ACHN (cell line): Measurements from ENCODE around the gene AIFM3.
"Not testable (repeated sequence)": the region's sequence is repeated elsewhere in the genome, so short reads cannot be mapped to it uniquely, and the experiment has no call there.

ENCODE experiments used
- DNase-seq: peaks from one replicate; pipeline ENCODE4 v3.0.0-alpha.2; 2015
- in situ Hi-C: cut with HindIII; loops from 2 replicates; pipeline ENCODE4 v1.10.0; 2017; ENCODE audit warnings: low sequenced_read_pairs, low pct_ligation_motif_present, low pct_unique_long_range_greater_than_20kb

Gene AIFM3

GRCh38 chr22:20968281-20968977, 1.4 kb downstream of the AIFM3 start:
- in situ Hi-C loops: no loop called here
- no peak for DNase-seq

DNA sequence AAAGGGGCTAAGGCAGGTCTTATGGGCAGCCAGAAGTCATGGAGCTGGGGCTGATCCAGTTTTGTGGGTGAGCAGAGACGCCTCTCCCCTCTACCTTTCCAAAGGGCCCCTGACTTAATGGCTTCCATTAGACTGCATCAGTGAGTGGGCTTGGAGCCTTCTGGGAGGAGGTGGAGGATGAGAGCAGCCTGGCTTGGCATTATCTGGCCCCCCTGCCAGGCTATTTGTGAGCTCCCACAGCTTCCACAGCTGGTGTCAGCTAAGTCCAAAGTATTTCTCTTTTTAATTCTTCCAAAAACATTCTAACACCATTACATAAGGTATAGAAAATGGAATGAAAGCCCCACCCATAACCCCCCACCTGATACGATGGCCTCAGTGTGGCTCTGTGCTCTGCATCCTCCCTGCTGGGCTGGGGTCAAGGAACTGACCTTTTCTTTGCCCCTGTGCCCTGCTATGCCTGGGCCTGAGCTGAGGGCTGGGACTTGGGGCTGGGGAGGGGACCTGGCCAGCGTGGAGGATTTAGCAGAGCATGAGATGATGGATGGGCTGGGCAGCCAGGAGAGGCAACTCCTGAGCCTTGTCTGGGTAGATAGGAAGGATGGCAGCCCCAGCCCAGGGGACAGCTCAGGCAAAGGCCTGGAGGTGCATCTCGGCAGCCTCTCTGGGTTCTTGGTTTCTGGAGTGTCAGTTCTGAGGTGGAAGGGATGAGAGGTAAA, 4.0 kb downstream of the AIFM3 start:
- no peak for DNase-seq
- in situ Hi-C loops: no loop called here

DNA sequence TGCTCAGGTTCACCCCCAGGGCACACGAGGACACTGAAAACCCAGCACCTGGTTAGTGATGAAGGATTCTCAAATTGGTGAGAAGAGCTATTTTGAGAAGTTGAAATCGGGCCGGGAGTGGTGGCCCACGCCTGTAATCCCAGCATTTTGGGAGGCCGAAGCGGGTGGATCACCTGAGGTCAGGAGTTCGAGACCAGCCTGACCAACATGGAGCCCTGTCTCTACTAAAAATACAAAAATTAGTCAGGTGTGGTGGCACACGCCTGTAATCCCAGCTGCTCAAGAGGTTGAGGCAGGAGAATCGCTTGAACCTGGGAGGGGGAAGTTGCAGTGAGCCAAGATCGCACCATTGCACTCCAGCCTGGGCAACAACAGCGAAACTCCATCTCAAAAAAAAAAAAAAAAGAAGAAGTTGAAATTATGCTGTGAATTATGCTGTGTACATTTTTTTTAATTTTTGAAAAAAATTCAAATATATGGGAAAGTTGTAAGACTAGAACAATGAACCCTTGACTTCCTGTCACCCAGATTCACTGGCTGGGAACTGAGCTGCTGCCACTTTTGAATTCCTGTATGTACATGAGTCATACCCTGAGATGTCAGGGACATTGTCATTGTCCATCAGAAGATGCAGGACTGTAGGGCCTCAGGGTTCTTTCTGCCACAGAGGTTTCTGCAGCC, 5.1 kb downstream of the AIFM3 start:
- in situ Hi-C loops, DNase-seq: not testable (repeated sequence)

- no peak for DNase-seq
- in situ Hi-C loops: no loop called here
Measured at GRCh38 chr22:20972933-20973577, 6.0 kb downstream of the AIFM3 start.

DNA sequence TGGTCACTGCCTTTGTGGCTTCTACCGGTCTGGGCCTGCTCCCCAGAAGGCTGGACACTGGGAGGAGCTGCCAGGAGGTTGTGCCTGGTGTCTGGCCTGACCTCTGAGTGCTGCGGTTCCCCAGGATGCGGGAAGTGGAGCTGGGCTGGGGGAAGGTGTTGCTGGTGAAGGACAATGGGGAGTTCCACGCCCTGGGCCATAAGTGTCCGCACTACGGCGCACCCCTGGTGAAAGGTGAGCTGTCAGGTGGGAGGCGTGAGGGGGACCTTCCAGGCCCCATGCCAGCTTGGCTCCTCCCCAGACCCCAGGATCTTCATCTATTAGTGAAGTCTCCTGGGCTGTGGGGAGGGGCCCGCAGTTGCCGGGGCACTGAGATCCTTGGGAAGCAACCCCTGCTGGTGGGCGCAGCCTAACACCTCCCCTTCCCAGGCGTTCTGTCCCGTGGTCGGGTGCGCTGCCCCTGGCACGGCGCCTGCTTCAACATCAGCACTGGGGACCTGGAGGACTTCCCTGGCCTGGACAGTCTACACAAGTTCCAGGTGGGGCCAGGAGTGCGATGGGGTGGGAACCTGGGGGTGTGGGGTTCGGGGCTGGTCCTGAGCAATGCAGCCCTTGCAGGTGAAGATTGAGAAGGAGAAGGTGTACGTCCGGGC, 6.7 kb downstream of the AIFM3 start:
- in situ Hi-C loops: no loop called here
- DNase-seq: no peak

DNA sequence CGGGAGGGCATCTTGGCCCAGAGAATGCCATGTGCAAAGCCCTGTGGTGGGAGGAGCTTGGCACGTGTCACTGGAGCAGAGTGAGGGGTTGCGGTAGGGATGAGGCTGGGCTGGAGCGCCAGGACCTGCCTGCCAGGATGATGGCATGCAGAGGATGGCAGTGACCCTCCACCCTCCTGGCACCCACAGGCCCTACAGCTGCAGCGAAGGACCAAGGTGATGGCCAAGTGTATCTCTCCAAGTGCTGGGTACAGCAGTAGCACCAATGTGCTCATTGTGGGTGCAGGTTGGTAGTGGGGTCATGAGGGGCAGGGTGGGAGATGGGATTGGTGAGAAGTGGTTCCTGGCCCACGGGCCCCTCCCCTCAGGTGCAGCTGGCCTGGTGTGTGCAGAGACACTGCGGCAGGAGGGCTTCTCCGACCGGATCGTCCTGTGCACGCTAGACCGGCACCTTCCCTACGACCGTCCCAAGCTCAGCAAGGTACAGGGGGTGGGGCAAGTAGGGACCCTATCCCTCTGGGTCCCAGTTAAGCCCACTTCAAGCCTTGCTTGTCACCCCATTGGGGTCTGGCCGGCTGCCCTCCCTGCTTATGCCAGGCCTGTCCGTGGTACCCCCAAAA, 7.4 kb downstream of the AIFM3 start:
- in situ Hi-C loops: no loop called here
- DNase-seq: no peak

- in situ Hi-C loops: no loop called here
- no peak for DNase-seq
Measured at GRCh38 chr22:20975541-20976290, 8.7 kb downstream of the AIFM3 start.

DNA sequence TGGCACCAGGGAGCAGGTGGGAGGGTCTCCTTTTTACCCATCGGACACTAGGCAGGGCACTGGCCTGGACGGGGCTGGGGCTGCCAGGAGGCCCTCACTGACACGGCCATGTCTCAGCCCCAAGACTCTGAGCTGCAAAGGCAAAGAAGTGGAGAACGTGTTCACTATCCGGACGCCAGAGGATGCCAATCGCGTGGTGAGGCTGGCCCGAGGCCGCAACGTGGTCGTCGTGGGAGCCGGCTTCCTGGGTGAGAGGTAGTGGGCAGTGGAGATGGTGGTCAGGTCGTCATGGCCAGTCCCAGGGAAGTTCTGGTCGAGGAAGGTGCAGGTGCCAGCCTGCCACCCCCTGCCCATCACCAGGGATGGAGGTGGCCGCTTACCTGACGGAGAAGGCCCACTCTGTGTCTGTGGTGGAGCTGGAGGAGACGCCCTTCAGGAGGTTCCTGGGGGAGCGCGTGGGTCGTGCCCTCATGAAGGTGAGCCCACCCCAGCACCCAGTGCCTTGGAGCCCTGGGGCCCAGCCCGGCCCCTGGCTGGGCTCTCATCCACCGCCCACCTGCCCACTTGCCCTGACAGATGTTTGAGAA, 9.3 kb downstream of the AIFM3 start:
- DNase-seq: no peak
- in situ Hi-C loops: no loop called here

DNA sequence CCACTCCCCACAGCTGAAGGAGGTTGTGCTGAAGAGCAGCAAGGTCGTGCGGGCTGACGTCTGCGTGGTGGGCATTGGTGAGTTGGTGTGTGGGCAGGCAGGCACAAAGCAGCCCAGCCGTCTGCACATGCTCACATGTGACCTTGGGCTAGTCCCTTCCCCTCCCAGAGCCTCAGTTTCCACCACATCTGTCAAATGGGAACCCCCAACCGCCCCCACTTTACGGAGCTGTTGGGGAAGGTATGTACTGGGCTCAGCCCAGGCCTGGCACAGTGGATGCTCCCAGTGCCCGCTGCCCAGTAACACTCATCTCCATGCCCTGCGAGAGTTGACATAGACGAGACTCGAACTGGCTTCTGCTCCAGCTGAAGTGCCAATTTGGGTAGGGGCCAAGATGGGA, 10.0 kb downstream of the AIFM3 start:
- in situ Hi-C loops: no loop called here
- DNase-seq: no peak

DNA sequence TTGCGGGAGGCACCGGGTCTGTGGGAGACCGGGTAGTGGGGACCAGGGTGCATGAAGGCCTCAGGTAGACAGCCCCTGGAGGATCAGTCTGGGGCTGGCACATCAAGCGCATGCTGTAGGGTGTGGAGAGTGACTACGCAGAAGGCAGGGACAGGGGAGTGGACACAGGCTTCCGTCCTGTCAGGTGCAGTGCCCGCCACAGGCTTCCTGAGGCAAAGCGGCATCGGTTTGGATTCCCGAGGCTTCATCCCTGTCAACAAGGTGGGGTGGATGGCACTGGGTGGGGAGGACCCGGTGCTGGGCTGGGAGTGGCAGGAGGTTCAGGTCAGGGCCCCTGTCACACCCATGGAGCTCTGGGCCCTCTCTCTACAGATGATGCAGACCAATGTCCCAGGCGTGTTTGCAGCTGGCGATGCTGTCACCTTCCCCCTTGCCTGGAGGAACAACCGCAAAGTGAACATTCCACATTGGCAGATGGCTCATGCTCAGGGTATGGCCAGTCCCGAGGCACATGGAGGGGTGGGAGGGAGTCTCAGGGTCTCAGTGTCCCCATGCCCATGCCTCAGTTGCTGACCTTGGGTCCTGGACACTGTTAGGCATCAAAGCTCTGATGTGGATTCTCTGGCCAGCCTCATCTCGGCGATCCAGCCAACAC, 10.6 kb downstream of the AIFM3 start:
- in situ Hi-C loops: no loop called here

GRCh38 chr22:20978419-20978818, 11.4 kb downstream of the AIFM3 start:
- DNase-seq: no peak
- in situ Hi-C loops: no loop called here

More for the DNA sequence above, 10.6 kb downstream of the AIFM3 start:
- DNase-seq: no peak

GRCh38 chr22:20979243-20979809, 12.3 kb downstream of the AIFM3 start:
- in situ Hi-C loops: no loop called here
- DNase-seq: no peak

DNA sequence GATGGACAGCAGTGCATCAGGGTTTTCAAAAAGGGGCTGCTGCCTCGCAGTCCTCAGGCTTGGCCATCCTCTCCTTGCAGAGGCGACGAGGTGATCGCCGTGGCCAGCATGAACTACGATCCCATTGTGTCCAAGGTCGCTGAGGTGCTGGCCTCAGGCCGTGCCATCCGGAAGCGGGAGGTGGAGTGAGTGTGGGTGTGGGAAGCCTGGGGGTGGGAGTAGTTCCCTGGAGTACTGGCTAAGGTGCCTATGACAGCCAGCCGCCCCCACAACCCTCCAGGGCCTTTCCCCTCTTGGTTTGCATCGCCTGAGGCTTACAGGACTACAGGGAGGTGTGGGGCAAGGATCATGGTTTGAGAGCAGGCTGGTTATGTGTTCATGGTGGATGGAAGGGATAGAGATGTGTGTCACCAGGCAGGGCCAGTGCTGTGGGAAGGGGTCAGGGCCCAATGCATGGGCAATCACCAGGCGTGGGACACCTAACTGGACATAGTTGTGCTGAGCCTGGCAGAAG, 12.9 kb downstream of the AIFM3 start:
- no peak for DNase-seq
- in situ Hi-C loops: no loop called here

GRCh38 chr22:20980523-20980922, 13.5 kb downstream of the AIFM3 start:
- in situ Hi-C loops: no loop called here
- no peak for DNase-seq

DNA sequence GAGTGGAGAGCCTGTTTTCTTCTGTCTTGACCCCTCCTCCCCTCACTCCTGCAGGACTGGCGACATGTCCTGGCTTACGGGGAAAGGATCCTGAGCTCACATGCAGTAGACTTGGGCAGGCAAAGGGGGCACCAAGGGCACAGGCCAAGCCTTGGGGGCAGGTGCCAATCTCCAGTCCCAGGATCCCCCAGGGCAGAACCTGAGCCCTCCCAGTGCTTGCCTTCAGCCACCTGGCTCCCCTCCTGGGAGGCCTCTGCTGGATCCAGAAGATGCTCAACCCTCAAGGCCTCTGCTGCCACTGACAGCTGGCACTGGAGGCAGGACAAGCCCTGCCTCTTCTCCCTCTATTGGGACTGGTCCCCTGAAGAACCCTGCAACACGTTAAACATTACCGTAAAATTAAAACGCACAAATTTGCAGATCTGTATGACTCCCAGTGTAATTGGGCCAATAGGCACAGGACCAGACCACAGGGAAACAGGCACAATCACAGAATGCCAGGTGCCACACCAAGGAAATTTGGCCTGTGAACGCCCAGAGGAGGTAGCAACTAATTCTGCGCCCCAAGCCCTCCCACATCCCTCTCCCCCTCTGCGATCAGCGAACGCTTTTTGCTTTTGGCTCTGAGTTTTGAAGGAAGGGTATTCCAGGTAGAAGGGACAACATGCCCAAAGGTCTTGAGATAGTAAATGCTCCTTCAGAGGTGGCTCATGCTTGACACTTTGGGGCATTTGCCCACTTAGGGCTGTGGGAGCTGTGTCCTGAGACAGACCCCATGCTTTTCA, 14.1 kb downstream of the AIFM3 start:
- DNase-seq: no peak
- in situ Hi-C loops: no loop called here
